Measurements from ENCODE around the gene RAPGEF2. TPM values are rescaled to one million over a fixed set of nuclear protein-coding genes. Genes with fewer than 3 reads are reported as not detected.
A peak's percentile ranks its signal among the peaks of the same experiment; 100 is the strongest.
"Not testable (repeated sequence)": the region's sequence is repeated elsewhere in the genome, so short reads cannot be mapped to it uniquely, and the experiment has no call there.

RAPGEF2 gene
- total RNA-seq, 1 experiment from 2014 or later, result 37.1 TPM

GRCh38 chr4:159065513-159066240 lies 37.2 kb upstream of the RAPGEF2 start:
- H3K79me2 ChIP-seq (ENCODE audit: insufficient read depth, low read length), result no peaks in the 10 kb centered on the region

GRCh38 chr4:159068139-159068538 lies 34.7 kb upstream of the RAPGEF2 start:
- H3K56ac ChIP-seq (ENCODE audit: insufficient read length, low read depth, low read length); H3K4me1 ChIP-seq (ENCODE audit: insufficient read depth, low read length); H3K36me3 Mint-ChIP-seq (ENCODE audit: insufficient read depth in 1 of 3, low read depth in 3 of 3); H2BK15ac ChIP-seq (ENCODE audit: low read depth, low read length); H2AK5ac ChIP-seq (ENCODE audit: insufficient read length, low read length); H3K14ac ChIP-seq (ENCODE audit: insufficient read depth, low read length); H3K18ac ChIP-seq (ENCODE audit: insufficient read length, low read depth, low read length); H3K4me3 Mint-ChIP-seq; H4K8ac ChIP-seq (replicated peaks; ENCODE audit: insufficient read length, low read depth, low read length); H2BK12ac ChIP-seq (ENCODE audit: insufficient read length, low read depth, low read length); H3K23me2 ChIP-seq (ENCODE audit: insufficient read length, low read depth, low read length, poor library complexity, severe bottlenecking); H3K27me3 Mint-ChIP-seq (ENCODE audit: low read depth); H2BK5ac ChIP-seq (ENCODE audit: insufficient read length, low read length); H3K4me2 ChIP-seq (ENCODE audit: insufficient read depth, insufficient read length, low read length); DNase-seq; H2AFZ ChIP-seq (ENCODE audit: low read length); H3K27ac ChIP-seq (ENCODE audit: insufficient read length, low read depth, low read length); H4K20me1 ChIP-seq (ENCODE audit: control insufficient read depth, insufficient read depth, insufficient read length); H3K9me3 ChIP-seq (ENCODE audit: control insufficient read depth, low read depth, low read length); H3K79me1 ChIP-seq (ENCODE audit: insufficient read depth, low read depth, low read length, poor library complexity, severe bottlenecking); H3T11ph ChIP-seq (ENCODE audit: low read length); H3K27me3 ChIP-seq (ENCODE audit: insufficient read depth, low read length); H4K5ac ChIP-seq (ENCODE audit: insufficient read length, low read depth, low read length); H3K9me3 Mint-ChIP-seq; H2BK120ac ChIP-seq (ENCODE audit: low read depth, low read length, poor library complexity, severe bottlenecking); H3K4ac ChIP-seq (ENCODE audit: low read depth, low read length); H2BK20ac ChIP-seq (ENCODE audit: low read depth, low read length, poor library complexity, severe bottlenecking); H4K91ac ChIP-seq (ENCODE audit: insufficient read length, low read depth, low read length); H3K23ac ChIP-seq (ENCODE audit: insufficient read length, low read depth, low read length); H3K79me2 ChIP-seq (ENCODE audit: insufficient read depth, low read length); H3K9ac ChIP-seq (ENCODE audit: extremely low read depth, insufficient read length, low read length); H3K27ac Mint-ChIP-seq: not testable (repeated sequence)
- no CpG with 5 or more reads among the region's 5 CpGs for WGBS (ENCODE audit: extremely low coverage, insufficient read length, low lambda C conversion rate)
- peaks cover 29 to 31% of the 10 kb centered on the region in 2 experiments for H3K4me1 Mint-ChIP-seq

More at GRCh38 chr4:159065513-159066240, 37.2 kb upstream of the RAPGEF2 start:
- TF ChIP-seq CTCF (conservative IDR thresholded peaks at IDR 0.05), result no peak
- H3K4me2 ChIP-seq (ENCODE audit: insufficient read depth, insufficient read length, low read length), result no peak overlapping the region
- H2AFZ ChIP-seq (ENCODE audit: low read length), result no peak overlapping the region
- H2BK20ac ChIP-seq (ENCODE audit: low read depth, low read length, poor library complexity, severe bottlenecking), result no peak overlapping the region
- H3K4ac ChIP-seq (ENCODE audit: low read depth, low read length), result no peak overlapping the region
- Mint-ChIP-seq H3K4me1 (peaks cover 11 to 15% of the 10 kb centered on the region in 2 experiments), H3K27ac (no peak overlapping the region), H3K27me3 (ENCODE audit: low read depth) (no peaks in the 10 kb centered on the region; the same call in 1 of the 2 replicates), H3K4me3 (no peak overlapping the region), H3K36me3 (ENCODE audit: insufficient read depth in 1 of 3, low read depth in 3 of 3) (no peaks in the 10 kb centered on the region), H3K9me3 (no peaks in the 10 kb centered on the region)
- H4K5ac ChIP-seq (ENCODE audit: insufficient read length, low read depth, low read length), result no peak overlapping the region
- peak overlapping the region; percentile 14 for H3K9ac ChIP-seq (ENCODE audit: extremely low read depth, insufficient read length, low read length)
- DNase-seq, result no peak
- H3K9me3 ChIP-seq (ENCODE audit: control insufficient read depth, low read depth, low read length), result no peaks in the 10 kb centered on the region
- no peak overlapping the region for H3K27ac ChIP-seq (ENCODE audit: insufficient read length, low read depth, low read length)
- H3K56ac ChIP-seq (ENCODE audit: insufficient read length, low read depth, low read length), result no peak overlapping the region
- WGBS (ENCODE audit: extremely low coverage, insufficient read length, low lambda C conversion rate), result no CpG with 5 or more reads among the region's 3 CpGs
- no peaks in the 10 kb centered on the region; the same call in 1 of the 2 replicates for H3K4me1 ChIP-seq (ENCODE audit: insufficient read depth, low read length)
- no peak overlapping the region for H2BK12ac ChIP-seq (ENCODE audit: insufficient read length, low read depth, low read length)
- no peaks in the 10 kb centered on the region for H4K20me1 ChIP-seq (ENCODE audit: control insufficient read depth, insufficient read depth, insufficient read length)
- no peaks in the 10 kb centered on the region for H3K27me3 ChIP-seq (ENCODE audit: insufficient read depth, low read length)
- H3K23ac ChIP-seq (ENCODE audit: insufficient read length, low read depth, low read length), result no peak overlapping the region
- H4K91ac ChIP-seq (ENCODE audit: insufficient read length, low read depth, low read length), result no peak overlapping the region
- no peaks in the 10 kb centered on the region for H3K23me2 ChIP-seq (ENCODE audit: insufficient read length, low read depth, low read length, poor library complexity, severe bottlenecking)
- no peaks in the 10 kb centered on the region for H3K79me1 ChIP-seq (ENCODE audit: insufficient read depth, low read depth, low read length, poor library complexity, severe bottlenecking)
- no peak overlapping the region for H2BK120ac ChIP-seq (ENCODE audit: low read depth, low read length, poor library complexity, severe bottlenecking)
- H3K14ac ChIP-seq (ENCODE audit: insufficient read depth, low read length), result no peak overlapping the region
- peak overlapping the region; percentile 67 for H3T11ph ChIP-seq (ENCODE audit: low read length)
- no peak overlapping the region for H2BK5ac ChIP-seq (ENCODE audit: insufficient read length, low read length)
- H4K8ac ChIP-seq (replicated peaks; ENCODE audit: insufficient read length, low read depth, low read length), result no peak overlapping the region
- H2BK15ac ChIP-seq (ENCODE audit: low read depth, low read length), result no peak overlapping the region
- H2AK5ac ChIP-seq (ENCODE audit: insufficient read length, low read length), result no peak overlapping the region
- no peak overlapping the region for H3K18ac ChIP-seq (ENCODE audit: insufficient read length, low read depth, low read length)
